Activated CD8-positive, alpha-beta T cell treated with anti-CD3 and anti-CD28 coated beads for 36 hours (primary cell): ENCODE data around the gene POU3F3. TPM values are rescaled to one million over a fixed set of nuclear protein-coding genes. Genes with fewer than 3 reads are reported as not detected.
A peak's percentile ranks its signal among the peaks of the same experiment; 100 is the strongest.

ENCODE experiments used
- ATAC-seq: fragments of 200-7000 bp; cut with Tn5 transposase; one replicate; pipeline ENCODE4 v1.10.0; 2021; ENCODE audit warnings: mild to moderate bottlenecking, moderate library complexity
- CTCF ChIA-PET: fragments of 350-600 bp; sonication (Branson Sonifier 250); formaldehyde crosslinking; loops from one replicate; lab custom pipeline; 2021; ENCODE audit warnings: antibody characterized with exemption; lab: Charles Lee
- POLR2A ChIA-PET: fragments of 350-600 bp; sonication (Branson Sonifier 250); formaldehyde crosslinking; loops from one replicate; lab custom pipeline; 2021; ENCODE audit warnings: antibody characterized with exemption; lab: Charles Lee
- DNase-seq: peaks from one replicate; pipeline ENCODE4 v3.0.0-alpha.2; 2020
- H3K27ac Mint-ChIP-seq: one replicate; pipeline ENCODE4 v1.8.0; 2021; ENCODE audit warnings: mild to moderate bottlenecking, mixed read lengths
- H3K27me3 Mint-ChIP-seq: one replicate; pipeline ENCODE4 v1.8.0; 2021; ENCODE audit warnings: mixed read lengths
- H3K36me3 Mint-ChIP-seq: one replicate; pipeline ENCODE4 v1.8.0; 2021; ENCODE audit warnings: low read depth, mixed read lengths
- H3K4me1 Mint-ChIP-seq: one replicate; pipeline ENCODE4 v1.8.0; 2021; ENCODE audit warnings: low read depth, mixed read lengths
- H3K4me3 Mint-ChIP-seq: one replicate; pipeline ENCODE4 v1.8.0; 2021; ENCODE audit warnings: mild to moderate bottlenecking, moderate library complexity, mixed read lengths
- H3K9me3 Mint-ChIP-seq: one replicate; pipeline ENCODE4 v1.8.0; 2021; ENCODE audit warnings: mixed read lengths
- intact Hi-C: fragments of 100-400 bp; cut with micrococcal nuclease; formaldehyde crosslinking; loops from one replicate; pipeline ENCODE4 v1.10.0; 2022
- total RNA-seq, 2 experiments: library from RNA; stranded (reverse); gene quantifications; one replicate each; pipeline ENCODE4 v1.2.3, GENCODE V29; 2021
- TF ChIP-seq, protein P1 (sequence below): fragments of 200-600 bp; IDR thresholded peaks from one replicate; pipeline ENCODE4 v1.8.0; 2022; ENCODE audit warnings: antibody characterized with exemption, mild to moderate bottlenecking

The POU3F3 gene
- total RNA-seq, 2 experiments from 2014 or later = not detected

DNA sequence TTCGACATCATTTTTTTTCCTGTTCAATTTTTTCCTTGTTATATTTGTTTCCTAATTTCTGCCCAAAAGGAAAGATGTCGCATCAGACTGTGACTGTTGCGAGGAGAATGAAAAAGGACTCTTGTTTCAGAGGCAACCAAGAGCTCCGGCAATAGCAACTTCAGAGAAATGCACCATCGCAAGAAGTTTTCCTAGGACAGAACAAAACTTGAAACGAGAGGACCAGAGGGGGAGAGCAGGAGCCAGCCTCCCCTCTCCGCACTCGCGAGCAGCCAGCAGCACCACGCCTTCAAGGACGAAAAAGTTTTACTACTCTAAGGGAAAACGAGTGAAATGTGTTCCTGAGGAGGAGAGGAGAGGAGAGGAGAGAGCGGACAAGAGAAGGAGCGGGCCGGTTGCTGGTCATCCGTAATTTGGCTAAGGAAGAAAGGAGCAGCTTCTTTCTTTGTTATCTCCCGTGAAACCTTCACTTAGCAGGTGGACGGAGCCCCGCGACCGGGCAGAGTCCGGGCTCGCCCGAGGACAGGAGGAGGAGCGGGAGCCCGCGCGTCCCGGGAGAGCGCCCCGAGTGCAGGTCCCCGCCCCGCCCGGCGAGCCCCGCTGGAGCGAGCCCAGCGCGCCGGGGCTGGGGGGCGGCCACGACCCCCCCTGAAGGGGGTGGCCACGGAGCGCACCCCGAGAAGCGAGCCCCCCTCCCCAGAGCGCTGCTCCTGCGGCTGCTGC lies 744 bp downstream of the POU3F3 start:
- Mint-ChIP-seq H3K4me3 (peak overlapping the region; percentile 76), H3K27ac (no peak overlapping the region), H3K9me3 (peaks cover 2% of the 10 kb centered on the region), H3K4me1 (peaks cover 35% of the 10 kb centered on the region), H3K36me3 (peaks cover 3% of the 10 kb centered on the region), H3K27me3 (peaks cover 76% of the 10 kb centered on the region)
- DNase-seq (no peak), ATAC-seq (no peak)
- TF ChIP-seq, protein P1, sequence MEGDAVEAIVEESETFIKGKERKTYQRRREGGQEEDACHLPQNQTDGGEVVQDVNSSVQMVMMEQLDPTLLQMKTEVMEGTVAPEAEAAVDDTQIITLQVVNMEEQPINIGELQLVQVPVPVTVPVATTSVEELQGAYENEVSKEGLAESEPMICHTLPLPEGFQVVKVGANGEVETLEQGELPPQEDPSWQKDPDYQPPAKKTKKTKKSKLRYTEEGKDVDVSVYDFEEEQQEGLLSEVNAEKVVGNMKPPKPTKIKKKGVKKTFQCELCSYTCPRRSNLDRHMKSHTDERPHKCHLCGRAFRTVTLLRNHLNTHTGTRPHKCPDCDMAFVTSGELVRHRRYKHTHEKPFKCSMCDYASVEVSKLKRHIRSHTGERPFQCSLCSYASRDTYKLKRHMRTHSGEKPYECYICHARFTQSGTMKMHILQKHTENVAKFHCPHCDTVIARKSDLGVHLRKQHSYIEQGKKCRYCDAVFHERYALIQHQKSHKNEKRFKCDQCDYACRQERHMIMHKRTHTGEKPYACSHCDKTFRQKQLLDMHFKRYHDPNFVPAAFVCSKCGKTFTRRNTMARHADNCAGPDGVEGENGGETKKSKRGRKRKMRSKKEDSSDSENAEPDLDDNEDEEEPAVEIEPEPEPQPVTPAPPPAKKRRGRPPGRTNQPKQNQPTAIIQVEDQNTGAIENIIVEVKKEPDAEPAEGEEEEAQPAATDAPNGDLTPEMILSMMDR = no peak
- intact Hi-C loops = no loop called here
- ChIA-PET CTCF (no interaction called here), POLR2A (interaction anchor here (0.8 kb wide), 1 partner anchor 15 kb away, joined by 4 read pairs; no protein-coding TSS in a partner anchor)

DNA sequence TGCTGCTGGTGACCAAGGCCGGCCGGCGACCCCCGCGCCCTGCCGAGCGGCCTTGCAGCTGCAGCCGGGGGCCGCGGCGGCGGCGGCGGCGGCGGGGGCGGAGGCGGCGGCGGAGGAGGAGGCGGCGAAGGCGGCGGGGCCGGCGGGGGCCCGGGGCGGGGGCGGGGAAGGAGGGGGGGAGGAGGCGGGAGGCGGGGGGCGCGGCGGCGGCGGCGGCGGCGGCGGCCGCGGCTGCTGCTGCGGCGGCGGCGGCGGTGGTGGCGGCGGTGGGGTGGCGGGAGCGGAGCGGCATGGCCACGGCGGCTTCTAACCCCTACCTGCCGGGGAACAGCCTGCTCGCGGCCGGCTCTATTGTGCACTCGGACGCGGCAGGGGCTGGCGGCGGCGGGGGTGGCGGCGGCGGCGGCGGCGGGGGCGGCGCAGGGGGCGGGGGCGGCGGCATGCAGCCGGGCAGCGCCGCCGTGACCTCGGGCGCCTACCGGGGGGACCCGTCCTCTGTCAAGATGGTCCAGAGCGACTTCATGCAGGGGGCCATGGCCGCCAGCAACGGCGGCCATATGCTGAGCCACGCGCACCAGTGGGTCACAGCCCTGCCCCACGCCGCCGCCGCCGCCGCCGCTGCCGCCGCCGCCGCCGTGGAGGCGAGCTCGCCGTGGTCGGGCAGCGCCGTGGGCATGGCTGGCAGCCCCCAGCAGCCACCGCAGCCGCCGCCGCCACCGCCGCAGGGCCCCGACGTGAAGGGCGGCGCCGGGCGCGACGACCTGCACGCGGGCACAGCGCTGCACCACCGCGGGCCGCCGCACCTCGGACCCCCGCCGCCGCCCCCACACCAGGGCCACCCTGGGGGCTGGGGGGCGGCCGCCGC lies 1.5 kb downstream of the POU3F3 start:
- peaks cover 3% of the 10 kb centered on the region for H3K36me3 Mint-ChIP-seq
- ChIA-PET CTCF (interaction anchor here (3.2 kb wide), 1 partner anchor 8 kb away, joined by 11 read pairs; no protein-coding TSS in a partner anchor), POLR2A (no interaction called here)
- intact Hi-C loops = no loop called here
- TF ChIP-seq, protein P1 = no peak
- DNase-seq (no peak), ATAC-seq (no peak)
- peaks cover 35% of the 10 kb centered on the region for H3K4me1 Mint-ChIP-seq
- H3K9me3 Mint-ChIP-seq = peaks cover 2% of the 10 kb centered on the region
- H3K27me3 Mint-ChIP-seq = peaks cover 75% of the 10 kb centered on the region
- H3K27ac Mint-ChIP-seq = no peak overlapping the region
- H3K4me3 Mint-ChIP-seq = no peak overlapping the region

DNA sequence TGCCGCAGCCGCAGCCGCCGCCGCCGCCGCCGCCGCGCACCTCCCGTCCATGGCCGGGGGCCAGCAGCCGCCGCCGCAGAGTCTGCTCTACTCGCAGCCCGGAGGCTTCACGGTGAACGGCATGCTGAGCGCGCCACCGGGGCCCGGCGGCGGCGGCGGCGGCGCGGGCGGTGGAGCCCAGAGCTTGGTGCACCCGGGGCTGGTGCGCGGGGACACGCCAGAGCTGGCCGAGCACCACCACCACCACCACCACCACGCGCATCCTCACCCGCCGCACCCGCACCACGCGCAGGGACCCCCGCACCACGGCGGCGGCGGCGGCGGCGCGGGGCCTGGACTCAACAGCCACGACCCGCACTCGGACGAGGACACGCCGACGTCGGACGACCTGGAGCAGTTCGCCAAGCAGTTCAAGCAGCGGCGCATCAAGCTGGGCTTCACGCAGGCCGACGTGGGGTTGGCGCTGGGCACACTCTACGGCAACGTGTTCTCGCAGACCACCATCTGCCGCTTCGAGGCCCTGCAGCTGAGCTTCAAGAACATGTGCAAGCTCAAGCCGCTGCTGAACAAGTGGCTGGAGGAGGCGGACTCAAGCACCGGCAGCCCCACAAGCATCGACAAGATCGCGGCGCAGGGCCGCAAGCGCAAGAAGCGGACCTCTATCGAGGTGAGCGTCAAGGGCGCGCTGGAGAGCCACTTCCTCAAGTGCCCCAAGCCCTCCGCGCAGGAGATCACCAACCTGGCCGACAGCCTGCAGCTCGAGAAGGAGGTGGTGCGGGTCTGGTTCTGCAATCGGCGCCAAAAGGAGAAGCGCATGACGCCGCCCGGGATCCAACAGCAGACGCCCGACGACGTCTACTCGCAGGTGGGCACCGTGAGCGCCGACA lies 2.4 kb downstream of the POU3F3 start:
- intact Hi-C loops = no loop called here
- Mint-ChIP-seq H3K27me3 (peaks cover 70% of the 10 kb centered on the region), H3K27ac (no peak overlapping the region), H3K36me3 (peaks cover 3% of the 10 kb centered on the region), H3K9me3 (peaks cover 2% of the 10 kb centered on the region), H3K4me1 (peaks cover 33% of the 10 kb centered on the region), H3K4me3 (peak overlapping the region; percentile 19)
- DNase-seq = no peak
- ChIA-PET POLR2A (interaction anchor here (1.1 kb wide), 1 partner anchor 11 kb away, joined by 3 read pairs; no protein-coding TSS in a partner anchor), CTCF (interaction anchor here (3.2 kb wide), 1 partner anchor 9 kb away, joined by 11 read pairs; no protein-coding TSS in a partner anchor)
- ATAC-seq = no peak
- TF ChIP-seq, protein P1 = no peak

DNA sequence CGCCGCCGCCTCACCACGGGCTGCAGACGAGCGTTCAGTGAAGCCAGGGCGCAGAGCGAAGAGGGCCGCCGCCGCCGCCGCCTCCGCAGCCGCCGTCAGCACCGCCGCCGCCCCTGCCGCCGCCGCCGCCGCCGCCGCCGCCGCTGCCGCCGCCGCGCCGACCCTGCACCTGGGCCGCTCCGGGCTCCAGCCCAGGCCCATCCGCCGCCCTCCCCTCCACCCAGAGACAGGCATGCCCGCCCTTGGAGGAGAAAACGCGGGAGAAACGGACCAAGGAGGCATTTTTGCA lies 3.0 kb downstream of the POU3F3 start:
- ChIA-PET CTCF (interaction anchor here (3.2 kb wide), 1 partner anchor 10 kb away, joined by 11 read pairs; no protein-coding TSS in a partner anchor), POLR2A (interaction anchor here (1.1 kb wide), 1 partner anchor 11 kb away, joined by 3 read pairs; no protein-coding TSS in a partner anchor)
- intact Hi-C loops = no loop called here
- peaks cover 70% of the 10 kb centered on the region for H3K27me3 Mint-ChIP-seq
- peaks cover 27% of the 10 kb centered on the region for H3K4me1 Mint-ChIP-seq
- peaks cover 2% of the 10 kb centered on the region for H3K9me3 Mint-ChIP-seq
- H3K27ac Mint-ChIP-seq = no peak overlapping the region
- peaks cover 3% of the 10 kb centered on the region for H3K36me3 Mint-ChIP-seq
- peak overlapping the region; percentile 59 for H3K4me3 Mint-ChIP-seq
- DNase-seq (no peak), ATAC-seq (no peak)
- TF ChIP-seq, protein P1 = no peak
